ENCODE measurements around the gene ANO3.

ANO3 gene

GRCh38 chr11:26522912-26523610 lies 191.1 kb downstream of the ANO3 start:
- no peak for DNase-seq (ENCODE audit: extremely low spot score)
- CTCF ChIA-PET, result interaction anchor here (1.0 to 2.7 kb wide), 8 partner anchors 9 to 133 kb away, joined by 3 to 10 read pairs (median 3); no protein-coding TSS in a partner anchor
- POLR2A ChIA-PET, result no interaction called here
- peak; percentile 31 for TF ChIP-seq CTCF (IDR thresholded peaks at IDR 0.05; ENCODE audit: control extremely low read depth, extremely low read depth, low read depth, missing control alignments)

GRCh38 chr11:26527685-26528084 lies 195.8 kb downstream of the ANO3 start:
- no peak for DNase-seq (ENCODE audit: extremely low spot score)
- ChIA-PET CTCF (interaction anchor here (1.0 to 1.4 kb wide), 2 partner anchors 13 to 203 kb away, joined by 3 to 4 read pairs; no protein-coding TSS in a partner anchor), POLR2A (no interaction called here)
- no peak for TF ChIP-seq CTCF (IDR thresholded peaks at IDR 0.05; ENCODE audit: control extremely low read depth, extremely low read depth, low read depth, missing control alignments)

GRCh38 chr11:26537341-26537740 lies 205.4 kb downstream of the ANO3 start:
- no peak for DNase-seq (ENCODE audit: extremely low spot score)
- ChIA-PET POLR2A (no interaction called here), CTCF (interaction anchor here (1.8 kb wide), 1 partner anchor 10 kb away, joined by 3 read pairs; no protein-coding TSS in a partner anchor)
- TF ChIP-seq CTCF (IDR thresholded peaks at IDR 0.05; ENCODE audit: control extremely low read depth, extremely low read depth, low read depth, missing control alignments), result no peak

GRCh38 chr11:26539517-26539916 lies 207.6 kb downstream of the ANO3 start:
- CTCF ChIA-PET, result no interaction called here
- POLR2A ChIA-PET, result no interaction called here
- no peak for DNase-seq (ENCODE audit: extremely low spot score)
- no peak for TF ChIP-seq CTCF (IDR thresholded peaks at IDR 0.05; ENCODE audit: control extremely low read depth, extremely low read depth, low read depth, missing control alignments)

GRCh38 chr11:26541870-26542269 lies 209.9 kb downstream of the ANO3 start:
- TF ChIP-seq CTCF (IDR thresholded peaks at IDR 0.05; ENCODE audit: control extremely low read depth, extremely low read depth, low read depth, missing control alignments), result no peak
- POLR2A ChIA-PET, result no interaction called here
- CTCF ChIA-PET, result interaction anchor here (0.7 to 1.7 kb wide), 3 partner anchors 11 to 16 kb away, joined by 3 to 7 read pairs (median 4); no protein-coding TSS in a partner anchor
- DNase-seq (ENCODE audit: extremely low spot score), result no peak

GRCh38 chr11:26549176-26549575 lies 217.2 kb downstream of the ANO3 start:
- no peak for DNase-seq (ENCODE audit: extremely low spot score)
- ChIA-PET POLR2A (no interaction called here), CTCF (no interaction called here)
- no peak for TF ChIP-seq CTCF (IDR thresholded peaks at IDR 0.05; ENCODE audit: control extremely low read depth, extremely low read depth, low read depth, missing control alignments)

Measured in GM10248 (cell line).